Loucy (cell line): Measurements from ENCODE around the gene STK40.

Experiments used
- H2AFZ ChIP-seq: fragments of 200-600 bp; sonication (generic); 2 replicates; pipeline ENCODE4 v1.6.0; 2016; ENCODE audit warnings: antibody characterized with exemption, mild to moderate bottlenecking, low read length, moderate library complexity
- H3F3A ChIP-seq: fragments of 200-600 bp; 2 replicates; pipeline ENCODE4 v1.6.0; 2016; ENCODE audit warnings: antibody characterized with exemption, low read depth, mild to moderate bottlenecking
- H3K27me3 ChIP-seq: fragments of 200-600 bp; sonication (generic); 2 replicates; pipeline ENCODE4 v1.6.1; 2014; ENCODE audit warnings: low read length, mild to moderate bottlenecking; ENCODE audit not compliant: insufficient read depth, poor library complexity, severe bottlenecking
- H3K36me3 ChIP-seq: fragments of 200-600 bp; sonication (generic); 2 replicates; pipeline ENCODE4 v1.6.1; 2016; ENCODE audit warnings: low read length; ENCODE audit not compliant: insufficient read depth
- H3K4me1 ChIP-seq: fragments of 200-600 bp; sonication (generic); 2 replicates; pipeline ENCODE4 v1.5.1; 2014; ENCODE audit warnings: low read length, mild to moderate bottlenecking; ENCODE audit not compliant: insufficient read depth, poor library complexity, severe bottlenecking
- H3K4me2 ChIP-seq: fragments of 200-600 bp; sonication (generic); 2 replicates; pipeline ENCODE4 v1.6.0; 2014; ENCODE audit warnings: antibody characterized with exemption, low read length, low read depth, mild to moderate bottlenecking; ENCODE audit not compliant: poor library complexity, severe bottlenecking
- H3K4me3 ChIP-seq: fragments of 200-600 bp; sonication (generic); 2 replicates; pipeline ENCODE4 v1.5.1; 2014; ENCODE audit warnings: low read length, mild to moderate bottlenecking, mixed read lengths; ENCODE audit not compliant: poor library complexity, severe bottlenecking
- H3K79me2 ChIP-seq: fragments of 200-600 bp; sonication (generic); 2 replicates; pipeline ENCODE4 v1.6.1; 2014; ENCODE audit warnings: low read length; ENCODE audit not compliant: insufficient read depth
- H3K9ac ChIP-seq: fragments of 200-600 bp; sonication (generic); 2 replicates; pipeline ENCODE4 v1.6.0; 2014; ENCODE audit warnings: mild to moderate bottlenecking, low read depth, low read length, moderate library complexity; ENCODE audit not compliant: poor library complexity, severe bottlenecking
- H3K9me2 ChIP-seq: fragments of 200-600 bp; sonication (generic); replicated peaks from 2 replicates; pipeline ENCODE4 v1.6.1; 2016; ENCODE audit warnings: low read depth, low read length, mixed read lengths
- H3K9me3 ChIP-seq: fragments of 200-600 bp; sonication (generic); 2 replicates; pipeline ENCODE4 v1.6.1; 2014; ENCODE audit warnings: mild to moderate bottlenecking, antibody characterized with exemption, low read length, low read depth; ENCODE audit not compliant: insufficient read depth
- H4K20me1 ChIP-seq: fragments of 200-600 bp; sonication (generic); 2 replicates; pipeline ENCODE4 v1.6.0; 2014; ENCODE audit warnings: antibody characterized with exemption, low read length, mild to moderate bottlenecking; ENCODE audit not compliant: insufficient read depth, poor library complexity, severe bottlenecking
- CTCF ChIP-seq: fragments of 200-600 bp; sonication (generic); conservative IDR thresholded peaks from 2 replicates; pipeline ENCODE4 v1.5.1; 2014; ENCODE audit warnings: mild to moderate bottlenecking, antibody characterized with exemption, low read length
- EZH2phosphoT487 ChIP-seq: fragments of 200-600 bp; IDR thresholded peaks from 2 replicates; pipeline ENCODE4 v1.6.1; 2018; ENCODE audit warnings: antibody characterized with exemption, mild to moderate bottlenecking, moderate library complexity, borderline replicate concordance

The STK40 gene

GRCh38 chr1:36321119-36321951, 64.4 kb downstream of the STK40 start:
- Histone ChIP-seq H3K9me2 (no peaks in the 10 kb centered on the region), H3F3A (no peaks in the 10 kb centered on the region), H2AFZ (no peak overlapping the region), H4K20me1 (no peaks in the 10 kb centered on the region), H3K27me3 (no peaks in the 10 kb centered on the region), H3K36me3 (no peaks in the 10 kb centered on the region), H3K9ac (no peak overlapping the region), H3K4me1 (peaks cover 13% of the 10 kb centered on the region), H3K4me2 (no peak overlapping the region), H3K4me3 (no peak overlapping the region), H3K79me2 (no peaks in the 10 kb centered on the region), H3K9me3 (no peaks in the 10 kb centered on the region)
- TF ChIP-seq EZH2phosphoT487 (no peak), CTCF (no peak)

DNA sequence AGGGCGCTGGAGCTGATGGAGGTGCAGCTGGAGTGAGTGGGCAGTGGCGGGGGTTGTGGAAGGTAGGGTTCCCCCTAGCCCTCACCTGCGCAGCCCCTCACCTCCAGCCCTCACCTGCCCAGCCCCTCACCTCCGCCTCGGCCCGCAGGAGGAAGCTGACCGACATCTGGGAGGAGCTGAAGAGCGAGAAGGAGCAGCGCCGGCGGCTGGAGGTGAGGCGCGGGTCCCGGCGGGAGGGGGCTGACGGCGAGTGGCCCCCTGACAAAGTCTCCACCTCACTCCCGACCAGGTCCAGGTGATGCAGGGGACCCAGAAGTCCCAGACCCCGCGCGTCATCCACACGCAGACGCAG, 65.0 kb downstream of the STK40 start:
- H3K9me2 ChIP-seq = no peaks in the 10 kb centered on the region
- TF ChIP-seq EZH2phosphoT487 (no peak), CTCF (no peak)
- H3K9me3 ChIP-seq = no peaks in the 10 kb centered on the region
- H3K4me2 ChIP-seq = no peak overlapping the region
- H3K4me1 ChIP-seq = peaks cover 12% of the 10 kb centered on the region
- H3K4me3 ChIP-seq = no peak overlapping the region
- no peaks in the 10 kb centered on the region for H4K20me1 ChIP-seq
- no peaks in the 10 kb centered on the region for H3K27me3 ChIP-seq
- no peaks in the 10 kb centered on the region for H3K79me2 ChIP-seq
- H3F3A ChIP-seq = no peaks in the 10 kb centered on the region
- no peaks in the 10 kb centered on the region for H3K36me3 ChIP-seq
- no peak overlapping the region for H2AFZ ChIP-seq
- no peak overlapping the region for H3K9ac ChIP-seq

DNA sequence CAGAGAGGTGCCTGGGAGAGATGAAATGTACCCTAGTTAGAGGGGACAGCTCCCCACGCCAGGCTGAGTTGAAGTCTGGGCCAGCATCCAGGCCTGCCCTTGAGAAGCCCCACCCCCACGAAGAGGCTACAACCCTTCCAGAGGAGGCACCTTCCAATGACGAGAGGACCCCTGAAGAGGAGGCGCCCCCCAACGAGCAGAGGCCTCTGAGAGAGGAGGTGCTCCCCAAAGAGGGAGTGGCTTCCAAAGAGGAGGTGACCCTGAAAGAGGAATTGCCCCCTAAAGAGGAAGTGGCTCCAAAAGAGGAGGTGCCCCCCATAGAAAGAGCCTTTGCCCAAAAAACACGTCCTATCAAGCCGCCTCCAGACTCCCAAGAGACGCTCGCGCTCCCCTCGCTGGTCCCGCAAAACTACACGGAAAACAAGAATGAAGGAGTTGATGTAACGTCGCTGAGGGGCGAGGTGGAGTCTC, 65.4 kb downstream of the STK40 start:
- H3K79me2 ChIP-seq = no peaks in the 10 kb centered on the region
- H2AFZ ChIP-seq = no peak overlapping the region
- H3K9ac ChIP-seq = no peak overlapping the region
- no peaks in the 10 kb centered on the region for H3K36me3 ChIP-seq
- H3K27me3 ChIP-seq = no peaks in the 10 kb centered on the region
- no peak for TF ChIP-seq CTCF
- no peaks in the 10 kb centered on the region for H3F3A ChIP-seq
- H3K4me1 ChIP-seq = peaks cover 12% of the 10 kb centered on the region
- H3K4me3 ChIP-seq = no peak overlapping the region
- no peaks in the 10 kb centered on the region for H3K9me2 ChIP-seq
- H4K20me1 ChIP-seq = no peaks in the 10 kb centered on the region
- no peaks in the 10 kb centered on the region for H3K9me3 ChIP-seq
- no peak overlapping the region for H3K4me2 ChIP-seq
